ENCODE data around the gene GNAO1. TPM values are rescaled to one million over a fixed set of nuclear protein-coding genes. Genes with fewer than 3 reads are reported as not detected.
A peak's percentile ranks its signal among the peaks of the same experiment; 100 is the strongest.

The GNAO1 gene
- total RNA-seq, 1 experiment from 2014 or later = 3.4 TPM

DNA sequence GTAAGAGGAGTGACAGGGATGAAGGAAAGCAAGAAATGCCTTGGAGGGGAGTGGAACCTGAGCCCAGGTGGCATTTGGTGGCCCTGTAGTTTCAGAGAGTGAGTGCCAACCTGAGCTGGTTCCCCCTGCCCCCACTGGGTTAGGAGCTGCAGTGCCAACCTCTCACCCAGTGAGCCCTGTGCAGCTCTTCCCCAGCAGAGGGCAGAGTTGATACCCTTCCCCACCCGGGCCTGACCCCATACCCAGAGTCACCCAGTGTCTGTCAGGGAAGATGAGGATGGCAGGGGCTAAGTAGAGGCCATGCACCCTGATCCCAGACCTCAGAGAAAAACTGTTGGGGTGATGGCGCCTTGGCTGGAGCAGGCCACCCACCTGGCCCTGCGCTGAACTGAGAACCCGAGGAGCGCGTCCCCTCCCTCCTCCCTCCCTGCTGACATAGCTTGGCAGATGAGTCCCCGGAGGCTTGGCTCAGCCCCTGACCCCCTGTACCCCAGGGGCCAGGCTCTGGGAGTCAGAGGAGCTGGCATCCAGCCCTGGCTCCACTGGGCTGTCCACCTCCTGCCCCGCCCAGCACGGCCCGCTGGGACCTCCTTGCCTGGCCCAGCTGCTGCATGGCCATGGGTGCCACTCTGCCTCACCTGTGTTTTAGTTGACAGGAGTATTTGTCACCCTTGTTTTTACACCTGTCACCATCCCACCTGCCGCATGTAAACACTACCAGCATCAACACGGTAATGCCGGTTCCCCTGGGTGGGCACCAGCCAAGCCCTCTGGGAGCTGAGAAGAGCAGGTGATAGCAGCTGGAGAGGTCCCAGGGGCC, 120.1 kb downstream of the GNAO1 start:
- no peak for DNase-seq (ENCODE audit: low read depth)

DNA sequence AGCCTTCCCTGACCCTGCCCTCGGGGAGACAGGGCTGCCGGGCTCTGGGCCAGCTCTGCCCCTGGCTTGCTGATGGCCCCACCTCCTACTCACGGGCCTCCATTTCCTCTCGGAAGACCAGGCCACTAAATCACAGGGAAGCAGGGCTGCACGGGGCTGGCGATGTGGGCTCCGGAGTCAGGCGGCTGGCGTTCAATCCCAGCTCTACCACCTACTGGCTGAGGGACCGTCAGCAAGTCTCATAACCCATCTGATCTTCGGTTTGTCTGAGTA, 120.7 kb downstream of the GNAO1 start:
- DNase-seq (ENCODE audit: low read depth) = no peak

DNA sequence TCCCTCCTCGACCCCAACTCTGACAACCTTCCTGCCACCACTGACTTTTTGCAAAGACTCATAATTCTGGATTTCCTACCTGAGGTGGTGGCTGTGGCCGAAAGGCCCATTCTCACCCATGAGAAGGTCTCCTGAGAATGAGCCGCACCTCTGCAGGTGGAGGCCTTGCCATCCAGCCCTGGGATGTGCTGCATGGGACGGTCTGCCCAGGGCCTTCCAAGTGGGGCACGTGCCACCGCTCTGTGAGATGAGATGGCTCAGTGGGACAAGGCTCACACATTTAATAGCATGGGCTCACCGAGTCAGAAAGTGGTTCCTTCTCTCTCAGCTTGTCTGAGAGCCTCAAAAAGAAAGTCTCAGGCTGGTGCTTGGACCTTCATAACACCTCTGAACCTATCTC, 121.3 kb downstream of the GNAO1 start:
- DNase-seq (ENCODE audit: low read depth) = no peak

DNA sequence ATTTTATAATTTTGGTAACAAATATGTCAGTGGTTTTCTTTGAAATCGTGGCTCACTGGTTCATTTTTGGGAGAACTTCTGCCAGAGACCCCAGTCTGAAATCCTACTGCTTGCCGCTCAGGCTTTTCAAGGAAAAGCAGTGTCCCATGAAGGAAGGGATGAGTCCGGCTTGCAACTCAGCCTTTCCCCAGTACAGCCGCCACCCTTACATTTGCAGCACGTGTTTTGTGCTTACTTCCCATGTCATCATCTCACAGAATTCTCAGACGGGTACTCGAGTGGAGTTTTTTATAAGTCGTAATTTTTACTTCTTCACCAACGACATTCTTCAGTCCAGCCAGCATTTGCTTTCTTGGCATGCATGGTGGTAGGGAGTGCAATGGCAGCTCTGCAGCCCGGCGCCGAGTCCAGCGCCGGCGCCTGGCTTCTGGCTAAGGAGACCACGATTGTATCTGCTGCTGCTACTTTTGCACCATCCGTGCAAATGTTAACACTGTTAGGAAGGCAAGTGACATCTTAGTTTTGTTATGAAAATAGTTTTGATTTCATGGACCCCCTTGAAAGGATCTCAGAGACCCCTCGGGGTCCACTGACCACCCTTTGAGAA, 123.1 kb downstream of the GNAO1 start:
- no peak for DNase-seq (ENCODE audit: low read depth)

DNA sequence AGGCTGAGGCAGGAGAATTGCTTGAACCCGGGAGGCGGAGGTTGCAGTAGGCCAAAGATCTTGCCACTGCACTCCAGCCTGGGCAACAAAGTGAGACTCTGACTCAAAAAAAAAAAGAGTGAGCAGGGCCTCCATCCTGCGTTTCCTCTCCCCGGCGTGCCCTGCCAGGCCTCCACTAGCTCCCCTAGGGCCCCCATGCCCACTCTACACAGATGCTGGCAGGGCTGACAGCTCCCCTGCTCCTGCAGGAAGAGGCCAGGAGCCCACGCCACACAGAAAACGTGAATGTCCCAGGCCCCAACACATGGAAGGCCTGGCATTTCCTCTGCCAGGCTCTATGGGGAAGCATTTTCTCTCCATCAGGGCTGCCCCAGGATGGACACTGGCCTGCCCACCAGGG, 124.7 kb downstream of the GNAO1 start:
- no peak for DNase-seq (ENCODE audit: low read depth)

DNA sequence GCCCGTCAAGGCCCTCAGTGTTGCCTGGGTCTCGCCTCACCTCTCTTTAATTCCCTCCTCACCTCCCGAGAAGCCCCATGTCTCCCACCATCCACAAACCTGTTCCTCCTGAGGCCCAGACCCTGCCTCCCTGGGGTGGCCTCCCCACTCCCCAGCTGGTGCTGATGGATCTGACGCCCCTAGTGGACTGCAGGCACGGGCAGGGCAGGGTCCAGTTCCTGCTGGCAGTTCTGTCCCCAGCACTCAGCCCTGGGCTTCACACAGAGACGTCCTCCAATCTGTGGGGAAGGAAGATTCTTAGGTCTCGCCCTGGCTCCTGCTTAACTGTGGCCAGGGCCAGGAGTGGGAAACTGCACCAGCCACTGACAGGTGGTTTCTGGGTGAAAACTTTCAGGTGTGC, 125.3 kb downstream of the GNAO1 start:
- no peak for DNase-seq (ENCODE audit: low read depth)

DNA sequence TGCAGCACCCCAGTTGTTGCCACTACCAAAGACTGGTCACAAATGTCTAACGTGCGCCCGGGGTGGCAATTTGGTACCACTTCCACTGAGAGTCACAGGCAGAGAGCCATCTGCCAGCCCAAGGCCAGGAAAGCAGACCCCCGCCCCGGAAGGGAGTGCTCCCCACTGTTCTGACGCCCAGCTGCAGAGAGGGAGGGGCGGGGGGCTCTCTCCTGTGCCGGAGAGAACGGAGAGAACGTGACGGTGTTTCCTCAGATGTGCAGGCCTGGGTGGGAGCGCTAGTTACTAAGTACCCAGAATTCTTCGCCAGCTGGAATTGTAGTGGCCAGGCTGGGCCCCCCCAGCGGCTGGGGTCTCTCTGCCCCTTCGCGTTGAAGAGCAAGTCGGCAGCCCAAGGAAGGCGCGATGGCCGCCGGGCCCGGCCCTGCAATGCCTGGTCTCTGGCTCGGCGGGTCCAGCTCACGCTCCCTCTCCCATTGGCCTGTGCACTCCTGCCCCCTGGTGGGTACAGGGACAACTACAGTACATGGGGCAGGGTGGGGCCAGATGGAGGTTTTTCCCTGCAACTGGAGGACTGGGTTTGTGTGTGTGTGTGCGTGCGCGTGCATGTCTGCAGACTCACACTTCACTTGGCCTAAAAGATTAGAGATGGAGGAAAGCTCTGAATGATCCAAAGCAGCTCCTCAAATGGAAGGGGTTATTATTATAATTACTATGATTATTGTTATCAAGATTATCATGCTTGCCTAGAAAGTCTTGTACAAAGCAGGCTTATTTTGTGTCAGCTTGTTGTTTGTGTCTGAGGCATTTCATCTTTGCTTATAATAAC, 126.9 kb downstream of the GNAO1 start:
- peak; percentile 64 for DNase-seq (ENCODE audit: low read depth)

DNA sequence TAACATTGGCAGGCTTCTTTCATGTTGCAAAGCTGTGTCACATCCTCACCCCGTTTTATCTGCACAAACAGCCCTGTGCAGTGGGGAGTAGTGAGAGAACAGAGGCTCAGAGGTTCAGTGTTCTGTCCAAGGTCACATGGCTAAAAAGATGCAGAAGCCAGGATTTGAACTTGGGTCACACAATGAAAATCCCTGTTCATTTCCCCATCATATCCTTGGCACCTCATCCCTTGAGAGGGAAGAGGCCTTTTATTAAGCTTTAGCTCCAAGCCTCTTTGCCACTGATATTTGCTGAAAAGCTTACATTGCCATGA, 127.5 kb downstream of the GNAO1 start:
- DNase-seq (ENCODE audit: low read depth) = no peak

DNA sequence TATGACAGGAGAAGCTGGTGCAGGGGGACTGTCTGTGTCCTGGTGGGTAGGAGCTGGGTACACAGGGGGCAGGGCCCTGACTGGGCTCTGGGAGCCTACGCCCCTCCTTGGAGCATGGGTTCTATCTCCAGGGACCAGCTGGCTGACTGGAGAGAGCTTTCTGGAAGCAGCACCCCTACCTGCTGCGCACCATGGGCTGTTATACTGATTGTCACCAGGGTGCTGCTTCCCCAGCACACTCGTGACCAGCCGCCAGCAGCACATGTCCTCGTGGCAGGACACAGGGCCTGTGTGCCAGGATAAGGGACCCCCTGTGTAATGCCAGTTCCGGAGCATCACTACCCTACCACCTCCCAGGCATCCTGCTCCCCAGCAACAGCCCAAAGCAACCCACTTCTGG, 128.1 kb downstream of the GNAO1 start:
- DNase-seq (ENCODE audit: low read depth) = no peak

DNA sequence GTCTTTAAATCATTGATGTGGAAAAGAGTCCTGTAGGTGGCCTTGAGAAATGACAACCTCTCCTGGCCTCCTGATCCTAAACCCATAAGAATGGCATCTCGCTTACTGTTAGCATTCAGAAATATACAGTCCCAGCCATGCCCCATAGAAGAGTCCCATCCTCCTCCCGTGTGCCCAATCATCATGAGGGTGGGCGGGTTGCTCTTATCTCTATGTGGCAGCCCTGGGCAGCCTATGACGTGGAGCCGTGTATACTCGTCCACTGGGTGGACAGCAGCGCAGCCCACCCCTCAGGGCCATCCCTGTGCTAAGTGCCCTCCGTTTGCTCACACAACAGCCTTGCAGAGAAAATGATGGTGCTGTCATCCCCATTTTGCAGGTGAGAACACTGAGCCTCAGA, 128.8 kb downstream of the GNAO1 start:
- DNase-seq (ENCODE audit: low read depth) = no peak

DNA sequence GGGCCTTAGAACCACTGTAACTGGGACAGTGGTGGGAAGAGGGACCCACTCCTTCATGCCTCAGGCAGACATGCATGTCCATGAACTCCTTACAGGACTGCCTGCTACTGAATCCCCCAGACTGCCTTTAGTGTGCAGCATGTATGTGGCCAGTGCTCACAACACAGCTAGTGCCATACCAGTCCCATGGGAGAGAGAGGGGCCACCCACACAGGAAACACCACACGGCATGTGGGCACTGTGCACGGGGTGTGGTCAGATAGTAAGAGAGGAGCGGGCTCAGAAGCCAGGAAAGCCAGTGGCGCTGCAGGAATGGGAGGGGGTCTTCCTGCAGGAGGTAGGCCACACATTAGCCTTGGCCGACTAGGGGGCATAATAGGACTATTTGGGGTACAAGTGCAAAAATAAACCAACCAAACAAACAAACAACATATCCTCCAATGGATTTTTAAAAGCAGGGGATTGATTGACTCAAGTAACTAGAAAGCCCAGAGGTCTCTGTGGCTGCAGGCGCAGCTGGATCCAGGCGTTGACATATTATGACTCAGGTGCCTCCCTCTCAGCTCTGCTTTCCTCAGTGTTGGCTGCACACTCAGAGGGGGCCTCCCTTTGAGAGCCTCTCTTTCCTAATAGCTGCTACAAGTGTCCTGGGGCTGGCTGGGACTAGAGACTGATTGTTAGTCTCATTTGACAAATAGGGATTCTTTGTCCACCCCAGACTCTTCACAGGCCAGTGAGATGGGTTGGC, 129.7 kb downstream of the GNAO1 start:
- DNase-seq (ENCODE audit: low read depth) = no peak

DNA sequence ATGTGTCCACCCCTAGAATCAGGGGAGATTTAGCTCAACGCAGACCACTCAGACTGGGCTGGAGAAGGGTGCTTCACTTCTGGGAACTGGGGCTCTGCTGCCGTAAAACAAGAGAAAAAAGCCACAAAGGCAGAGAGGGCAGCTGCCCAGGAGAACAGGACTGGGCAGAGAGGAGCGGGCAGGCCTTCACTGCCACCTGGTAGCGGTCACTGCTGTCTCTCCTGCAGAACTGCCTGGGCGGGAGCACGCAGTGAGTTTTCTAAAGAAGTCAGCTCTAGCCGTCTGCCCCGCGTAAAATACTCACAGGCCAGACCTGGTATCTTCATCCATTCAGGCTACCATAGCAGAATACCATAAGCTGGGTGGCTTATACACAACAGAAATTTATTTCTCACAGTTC, 130.3 kb downstream of the GNAO1 start:
- DNase-seq (ENCODE audit: low read depth) = no peak

DNA sequence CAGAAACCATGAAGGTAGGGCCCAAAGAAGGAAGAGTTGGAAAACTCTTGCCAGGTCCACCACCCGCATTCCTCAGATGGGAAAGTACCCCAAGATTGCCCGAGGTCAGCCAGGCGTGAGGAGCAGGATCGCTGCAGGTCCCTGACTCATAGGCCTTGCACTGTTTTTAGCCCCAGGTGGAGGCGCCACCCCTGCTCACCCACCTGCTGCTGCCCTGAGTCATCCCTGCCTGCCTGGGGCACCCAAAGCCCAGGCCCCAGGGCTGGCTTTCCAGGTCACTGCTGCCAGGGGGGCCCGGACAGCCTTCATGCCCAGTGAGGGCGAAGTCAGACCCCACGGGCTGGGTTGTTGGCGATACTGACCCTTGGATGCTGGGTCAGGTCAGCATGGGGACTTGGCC, 133.1 kb downstream of the GNAO1 start:
- DNase-seq (ENCODE audit: low read depth) = peak; percentile 17

DNA sequence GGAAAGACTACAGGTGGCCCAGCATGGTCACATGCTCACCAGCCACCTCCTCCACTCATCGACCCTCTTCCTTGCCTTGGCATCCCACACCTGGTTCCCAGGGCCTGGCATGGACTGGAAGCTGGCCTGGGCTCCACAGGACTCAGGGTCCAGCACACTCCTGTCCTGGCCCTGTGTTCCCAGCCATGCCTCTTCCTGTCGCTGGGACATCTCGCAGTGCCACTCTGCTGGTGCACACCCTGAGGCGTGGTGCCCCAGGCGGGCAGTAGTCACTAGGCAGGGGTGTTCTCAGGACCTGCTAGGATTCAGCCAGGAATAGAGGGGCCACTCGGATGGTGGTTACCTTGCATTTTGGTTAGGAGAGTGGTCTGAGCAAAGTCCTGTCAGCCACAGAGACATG, 134.7 kb downstream of the GNAO1 start:
- no peak for DNase-seq (ENCODE audit: low read depth)

DNA sequence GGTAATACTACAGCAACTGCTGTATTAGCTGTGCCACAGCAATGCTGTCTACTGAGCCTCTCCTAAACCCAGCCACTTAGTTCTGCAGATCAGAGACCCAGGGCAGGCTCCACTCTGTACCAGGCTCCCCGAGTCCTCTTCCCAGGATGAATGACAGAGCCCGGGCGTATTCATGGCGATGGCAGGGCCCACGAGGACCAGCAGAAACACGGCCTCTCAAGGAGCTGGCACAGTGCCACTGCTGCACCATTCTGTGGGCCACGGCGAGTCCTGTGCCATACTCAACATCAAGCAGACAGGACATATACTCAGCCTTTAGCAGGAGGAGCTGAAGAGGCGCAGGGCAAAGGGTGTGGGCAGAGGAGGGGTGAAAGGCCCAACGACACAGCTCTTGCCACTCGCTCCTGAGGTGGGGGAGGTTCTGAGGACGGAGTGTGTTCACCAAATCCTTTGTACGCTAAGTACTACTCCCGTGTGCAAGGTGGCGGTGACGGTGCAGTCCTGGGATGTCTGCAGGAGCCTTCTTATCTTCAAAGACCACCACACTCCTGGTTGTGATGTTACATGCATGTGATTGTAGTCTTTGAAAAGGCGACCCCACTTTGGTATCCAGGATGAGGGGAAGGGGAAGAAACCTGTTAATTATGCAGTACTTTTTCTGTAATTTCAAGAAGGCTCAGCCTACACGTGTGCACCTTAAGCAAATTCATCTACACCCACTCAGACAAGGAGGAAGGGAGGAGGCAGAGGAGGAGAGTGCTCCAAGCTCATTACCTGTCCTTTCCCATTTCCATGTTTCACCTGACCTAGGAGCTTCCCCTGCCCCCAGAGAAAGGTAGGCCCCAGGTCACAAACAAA, 136.0 kb downstream of the GNAO1 start:
- no peak for DNase-seq (ENCODE audit: low read depth)

DNA sequence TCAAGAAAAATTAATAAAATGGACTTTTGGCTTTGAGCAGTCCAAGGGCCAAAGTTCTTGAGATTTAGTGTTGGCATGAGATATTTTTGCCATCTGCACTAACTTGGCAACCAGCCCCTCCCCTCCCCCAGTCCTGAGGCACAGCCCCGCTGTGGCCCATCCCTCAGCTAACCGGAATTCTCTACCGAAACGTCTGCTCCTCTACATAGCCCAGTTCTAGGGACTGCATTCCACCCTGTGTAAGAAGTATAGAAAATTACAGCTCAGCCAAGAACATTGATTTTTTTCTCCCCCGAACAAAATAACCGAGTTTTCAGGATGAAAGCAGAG, 136.6 kb downstream of the GNAO1 start:
- DNase-seq (ENCODE audit: low read depth) = no peak

DNA sequence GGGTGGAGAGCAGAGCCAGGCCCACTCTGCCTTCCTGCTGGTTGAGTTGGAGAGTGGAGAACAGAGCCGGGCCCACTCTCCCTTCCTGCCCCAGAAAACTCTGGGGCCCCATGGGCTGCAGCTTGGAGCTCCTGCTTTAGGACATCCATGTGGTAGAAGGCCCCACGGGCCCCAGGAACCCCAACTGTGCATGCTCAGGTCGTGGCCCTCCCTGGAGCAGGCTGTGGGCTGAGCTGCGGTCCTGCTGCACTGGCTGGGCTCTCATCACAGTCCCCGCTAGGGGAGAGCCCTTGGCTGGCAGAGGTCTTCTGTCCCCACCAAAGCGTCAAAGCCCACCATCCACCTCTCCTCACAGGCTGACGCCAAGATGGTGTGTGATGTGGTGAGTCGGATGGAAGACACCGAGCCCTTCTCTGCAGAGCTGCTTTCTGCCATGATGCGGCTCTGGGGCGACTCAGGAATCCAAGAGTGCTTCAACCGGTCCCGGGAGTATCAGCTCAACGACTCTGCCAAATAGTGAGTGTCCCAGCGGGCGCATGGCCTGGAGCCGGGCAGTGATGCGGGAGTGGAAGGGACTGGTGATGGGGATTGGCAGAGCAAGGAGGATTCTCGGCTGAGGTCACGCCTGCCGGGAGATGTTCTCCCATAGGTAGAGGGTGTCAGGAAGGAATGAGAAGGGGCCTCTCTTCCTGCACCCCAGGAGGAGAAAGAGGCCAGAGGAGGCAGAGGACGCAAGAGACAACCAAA, 137.2 kb downstream of the GNAO1 start:
- DNase-seq (ENCODE audit: low read depth) = no peak

DNA sequence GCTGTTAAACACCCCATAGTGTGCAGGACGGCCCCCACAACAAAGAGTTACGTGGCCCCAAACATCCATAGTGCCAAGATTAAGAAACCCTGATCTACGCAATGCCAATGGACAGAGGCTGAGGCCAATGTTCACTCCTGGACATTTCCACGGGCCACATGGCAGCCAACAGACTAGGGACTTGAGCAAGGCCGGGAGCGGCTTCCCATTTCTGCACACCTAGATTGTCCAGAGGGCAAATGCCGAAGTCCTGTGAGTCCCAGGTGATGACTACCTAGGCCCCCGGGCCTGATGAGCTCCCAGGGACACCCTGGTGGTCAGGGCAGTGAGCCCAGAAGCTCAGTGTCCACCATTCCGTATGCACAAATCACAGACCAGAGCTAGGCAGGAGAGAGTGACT, 138.6 kb downstream of the GNAO1 start:
- DNase-seq (ENCODE audit: low read depth) = no peak

DNA sequence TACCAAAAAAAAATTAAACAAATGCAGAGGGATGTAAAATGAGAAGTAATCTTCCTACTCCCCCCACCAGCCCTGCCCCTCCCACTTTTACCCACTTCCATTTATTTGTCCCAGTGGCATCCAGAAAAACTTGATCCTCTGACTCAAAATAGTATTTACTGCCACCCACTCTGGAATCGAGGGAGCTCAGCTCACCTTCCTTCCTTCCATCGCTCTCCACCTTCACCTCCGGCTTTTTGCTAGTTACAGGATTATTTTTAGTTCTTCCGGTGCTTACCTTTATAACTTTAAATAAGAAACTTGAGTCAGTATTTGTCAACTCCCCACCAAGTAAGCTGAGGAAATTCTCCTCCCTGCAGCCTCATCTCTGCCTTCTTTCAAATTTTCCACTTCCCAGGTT, 139.2 kb downstream of the GNAO1 start:
- no peak for DNase-seq (ENCODE audit: low read depth)

DNA sequence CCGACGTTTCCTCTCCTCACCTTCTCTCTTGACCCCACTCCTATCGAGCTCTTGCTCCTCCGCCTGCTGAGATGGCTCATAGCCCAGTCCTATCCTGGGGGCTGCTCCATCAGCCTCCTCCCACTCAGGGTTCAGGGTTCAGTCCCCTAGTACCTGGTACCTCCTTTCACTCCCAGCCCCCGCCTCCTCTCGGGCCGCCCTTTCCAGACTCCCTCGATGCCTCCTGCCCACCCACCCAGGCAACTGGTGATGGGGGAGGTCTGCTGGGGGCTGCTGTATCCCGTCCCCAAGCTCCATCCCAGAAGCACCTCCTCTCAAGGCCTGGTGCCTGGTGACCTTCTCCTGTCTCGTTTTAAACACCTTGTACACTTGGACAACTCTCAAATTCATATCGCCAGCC, 140.1 kb downstream of the GNAO1 start:
- DNase-seq (ENCODE audit: low read depth) = no peak

DNA sequence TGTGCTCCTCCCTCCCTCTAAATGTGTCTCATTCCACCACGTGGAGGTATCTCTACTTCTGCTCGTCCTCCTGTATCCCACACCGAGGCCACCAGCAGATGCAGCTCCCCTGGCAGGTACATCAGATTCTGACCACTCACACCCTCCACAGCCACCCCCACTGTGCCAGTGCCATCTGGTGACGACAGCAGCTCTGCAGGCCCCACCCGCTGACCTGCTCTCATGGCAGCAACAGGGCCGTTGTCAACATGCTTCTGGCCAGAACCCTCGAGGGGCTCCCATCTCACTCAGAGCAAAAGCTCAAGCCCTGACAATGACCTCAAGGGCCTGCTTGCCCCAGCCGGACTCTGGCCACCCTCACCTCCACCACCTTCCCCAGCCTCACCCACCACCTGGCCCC, 140.6 kb downstream of the GNAO1 start:
- no peak for DNase-seq (ENCODE audit: low read depth)
